ENCODE results near the gene TMEM184B. TPM values are rescaled to one million over a fixed set of nuclear protein-coding genes. Genes with fewer than 3 reads are reported as not detected.

TMEM184B gene
- polyA plus RNA-seq, 4 donors, result 7.3 to 47.4 (median 20.3) TPM

DNA sequence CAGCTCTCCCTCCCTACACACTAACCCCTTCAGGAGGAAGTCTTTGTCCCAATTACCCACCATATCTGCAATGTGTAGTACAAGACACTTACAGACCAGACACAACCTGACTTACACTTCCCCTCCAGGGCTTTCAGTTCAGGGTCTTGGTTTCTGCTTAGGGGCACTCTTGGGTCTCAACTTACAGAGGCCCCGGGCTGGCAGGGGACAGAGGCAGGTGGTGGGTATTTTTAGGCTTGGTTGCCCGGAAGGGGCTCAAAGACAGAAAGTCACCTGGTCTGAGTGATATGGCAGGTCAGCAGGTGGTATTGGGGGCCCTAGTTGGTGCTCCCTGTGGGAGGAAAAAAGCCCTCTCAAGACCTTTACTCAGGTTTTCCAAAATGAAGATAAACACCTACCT lies 3.4 kb upstream of the TMEM184B start:
- no peaks in the 10 kb centered on the region for H3K9me3 ChIP-seq (ENCODE audit: control insufficient read depth in 2 of 2, insufficient read depth in 1 of 2, low read depth in 1 of 2, low read length in 1 of 2)
- H3K36me3 ChIP-seq (ENCODE audit: control insufficient read depth in 3 of 3, insufficient read depth in 2 of 3, low read depth in 1 of 3, low read length in 3 of 3), result peaks cover 0 to 4% (median 0%) of the 10 kb centered on the region in 3 donors
- no peak for DNase-seq
- H3K4me1 ChIP-seq (ENCODE audit: control insufficient read depth in 3 of 3, insufficient read depth in 2 of 3, low read depth in 1 of 3, low read length in 2 of 3), result peaks cover 0 to 24% (median 3%) of the 10 kb centered on the region in 3 donors
- no peak overlapping the region for H3K4me3 ChIP-seq (ENCODE audit: low read depth in 1 of 3, low read length in 3 of 3)
- H3K27ac ChIP-seq (ENCODE audit: low read depth in 1 of 3, low read length in 2 of 3), result no peak overlapping the region
- FAIRE-seq, result no peak
- no peaks in the 10 kb centered on the region for H3K27me3 ChIP-seq (ENCODE audit: control insufficient read depth in 3 of 3, insufficient read depth in 3 of 3, low read length in 3 of 3)
- 71 to 79% (median 71%) methylated on average over 2 of the region's 2 CpGs for WGBS, 3 donors

DNA sequence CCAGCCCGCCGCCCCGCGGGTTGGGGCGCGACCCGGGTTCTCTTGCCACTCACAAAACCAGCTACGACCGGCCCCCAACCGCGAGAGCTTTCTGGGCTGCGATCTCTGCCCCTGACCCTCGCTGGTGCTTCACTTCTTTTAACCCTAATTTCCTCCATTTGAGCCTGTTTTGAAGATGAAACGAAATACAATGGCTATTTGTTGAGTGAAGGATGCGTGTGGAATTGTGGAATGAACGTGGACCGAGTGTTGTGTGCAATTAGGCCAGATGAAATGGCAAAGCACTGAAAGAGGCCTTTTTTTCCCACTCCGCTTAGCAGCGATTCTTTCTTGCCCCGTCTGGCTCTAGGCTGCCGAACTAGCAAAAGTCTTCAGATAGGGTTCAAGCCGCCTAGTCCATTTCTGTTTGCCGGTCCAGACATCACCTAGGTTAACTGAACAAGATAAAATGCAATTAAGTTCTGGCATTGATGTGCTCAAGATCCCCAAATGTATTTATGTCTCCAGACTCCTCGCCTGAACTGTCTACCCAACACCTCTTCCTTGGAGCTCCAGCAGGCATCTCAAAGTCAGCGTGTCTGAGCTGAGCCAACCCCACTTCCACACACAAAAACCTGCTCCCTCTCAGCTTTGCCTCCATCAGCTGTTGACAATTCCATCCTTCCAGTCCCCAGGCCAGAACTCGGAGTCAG lies 471 bp upstream of the TMEM184B start:
- peak overlapping the region; percentile 20 to 91 (median 80) for H3K4me3 ChIP-seq (ENCODE audit: low read depth in 1 of 3, low read length in 3 of 3)
- H3K4me1 ChIP-seq (ENCODE audit: control insufficient read depth in 3 of 3, insufficient read depth in 2 of 3, low read depth in 1 of 3, low read length in 2 of 3), result peaks cover 0 to 33% (median 3%) of the 10 kb centered on the region in 3 donors
- peak overlapping the region; percentile 50 to 86 (median 77) for H3K27ac ChIP-seq (ENCODE audit: low read depth in 1 of 3, low read length in 2 of 3)
- FAIRE-seq, result no peak
- H3K9me3 ChIP-seq (ENCODE audit: control insufficient read depth in 2 of 2, insufficient read depth in 1 of 2, low read depth in 1 of 2, low read length in 1 of 2), result no peaks in the 10 kb centered on the region
- WGBS, 3 donors, result 14 to 16% (median 15%) methylated on average over 24 to 26 of the region's 26 CpGs
- DNase-seq, result peak in 1 of 2 donors; percentile 21
- H3K36me3 ChIP-seq (ENCODE audit: control insufficient read depth in 3 of 3, insufficient read depth in 2 of 3, low read depth in 1 of 3, low read length in 3 of 3), result peaks cover 0 to 32% (median 0%) of the 10 kb centered on the region in 3 donors
- no peaks in the 10 kb centered on the region for H3K27me3 ChIP-seq (ENCODE audit: control insufficient read depth in 3 of 3, insufficient read depth in 3 of 3, low read length in 3 of 3)

DNA sequence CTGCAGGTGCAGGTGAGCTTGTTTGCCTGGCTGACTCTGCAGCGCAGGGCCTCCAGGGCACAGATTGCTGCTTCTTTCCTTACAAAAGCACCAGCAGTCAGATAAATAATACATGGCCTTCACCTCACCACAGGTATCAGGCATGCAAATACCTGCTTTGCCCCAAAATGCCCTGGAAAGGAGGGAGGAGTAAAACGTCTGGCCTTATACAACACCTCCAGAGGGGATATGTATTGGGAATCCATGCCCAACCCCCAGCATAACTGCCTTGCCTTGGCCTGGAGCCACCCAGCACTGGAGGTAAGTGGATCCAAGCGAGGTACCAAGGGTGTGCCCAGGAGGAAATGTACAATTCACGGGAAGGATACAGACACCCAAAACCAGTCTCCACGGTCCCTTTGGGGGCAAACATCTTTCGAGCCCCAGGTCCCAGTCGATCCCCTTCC lies 860 bp downstream of the TMEM184B start:
- DNase-seq, result peak; percentile 63 to 65
- 3 to 8% (median 4%) methylated on average over 7 of the region's 7 CpGs for WGBS, 3 donors
- Histone ChIP-seq H3K9me3 (ENCODE audit: control insufficient read depth in 2 of 2, insufficient read depth in 1 of 2, low read depth in 1 of 2, low read length in 1 of 2) (no peaks in the 10 kb centered on the region), H3K4me3 (ENCODE audit: low read depth in 1 of 3, low read length in 3 of 3) (peak overlapping the region; percentile 90 to 91 (median 91)), H3K36me3 (ENCODE audit: control insufficient read depth in 3 of 3, insufficient read depth in 2 of 3, low read depth in 1 of 3, low read length in 3 of 3) (peaks cover 0 to 33% (median 0%) of the 10 kb centered on the region in 3 donors), H3K27ac (ENCODE audit: low read depth in 1 of 3, low read length in 2 of 3) (peak overlapping the region in 2 of 3 donors; percentile 60 to 86), H3K27me3 (ENCODE audit: control insufficient read depth in 3 of 3, insufficient read depth in 3 of 3, low read length in 3 of 3) (no peaks in the 10 kb centered on the region), H3K4me1 (ENCODE audit: control insufficient read depth in 3 of 3, insufficient read depth in 2 of 3, low read depth in 1 of 3, low read length in 2 of 3) (peaks cover 0 to 33% (median 3%) of the 10 kb centered on the region in 3 donors)
- no peak for FAIRE-seq

DNA sequence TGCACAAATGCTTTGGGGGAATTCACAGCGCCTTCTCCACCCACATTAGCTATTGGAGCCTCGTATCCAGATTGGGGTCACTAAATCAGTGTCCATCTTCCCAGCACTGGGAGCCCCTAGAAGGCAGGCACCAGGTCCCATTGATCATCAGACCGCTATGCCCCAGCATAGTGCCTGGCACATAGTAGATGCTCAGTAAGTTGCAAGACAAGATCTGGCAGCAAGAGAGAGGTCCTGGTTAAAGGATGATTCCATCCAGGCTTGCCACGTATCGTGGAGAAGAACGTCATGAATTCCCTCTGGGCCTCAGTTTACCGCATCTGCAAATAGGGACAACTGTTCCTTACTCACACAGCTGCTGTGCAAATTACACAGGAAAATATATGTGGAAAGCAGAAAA lies 1.7 kb downstream of the TMEM184B start:
- H3K4me3 ChIP-seq (ENCODE audit: low read depth in 1 of 3, low read length in 3 of 3), result no peak overlapping the region

DNA sequence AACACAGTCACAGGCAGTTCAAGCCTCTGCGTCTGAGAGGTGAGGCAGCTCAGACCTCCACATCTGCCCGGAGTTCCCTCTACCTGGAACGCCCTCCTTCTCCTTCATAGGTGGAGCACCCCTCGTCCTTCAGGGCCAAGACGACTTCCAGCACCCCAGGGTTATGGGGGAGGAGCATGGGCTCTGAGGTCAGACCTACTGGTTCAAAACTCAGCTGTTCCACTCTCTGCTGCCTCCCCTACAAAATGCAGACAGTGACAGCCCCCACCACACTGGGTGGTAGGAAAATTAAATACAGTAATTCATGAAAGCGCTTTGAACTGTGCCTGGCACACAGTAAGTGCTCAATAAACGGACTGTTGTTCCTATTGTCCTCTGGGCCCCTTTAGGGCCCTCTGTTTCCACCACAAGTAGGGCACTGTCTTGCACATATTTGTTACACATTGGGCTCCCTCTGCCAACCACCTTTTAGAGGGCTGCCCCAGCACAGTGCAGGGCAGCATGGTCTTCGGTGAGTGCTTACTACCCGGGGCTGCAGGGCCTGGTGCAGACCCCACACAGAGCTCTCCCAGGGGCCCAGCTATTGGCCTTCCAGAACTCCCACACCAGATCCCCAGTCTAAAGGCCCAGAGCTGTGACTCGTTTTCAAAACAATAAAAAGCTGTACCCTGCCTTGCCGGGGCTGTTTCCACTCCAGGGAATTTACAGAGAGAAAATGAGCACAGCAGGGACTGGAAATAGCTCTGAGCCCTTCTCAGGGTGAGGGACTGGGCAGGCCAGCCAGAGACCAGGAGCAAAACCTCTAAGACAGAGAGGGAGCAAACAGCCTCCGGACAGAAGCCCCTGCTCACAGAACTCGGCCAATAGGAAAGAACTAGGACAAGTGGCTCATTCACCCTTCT lies 2.5 kb downstream of the TMEM184B start:
- no peak for FAIRE-seq
- no peak overlapping the region for H3K4me3 ChIP-seq (ENCODE audit: low read depth in 1 of 3, low read length in 3 of 3)
- no peak for DNase-seq
- WGBS, 3 donors, result 67 to 72% (median 69%) methylated on average over 13 of the region's 13 CpGs
- peak overlapping the region in 1 of 3 donors; percentile 27 for H3K27ac ChIP-seq (ENCODE audit: low read depth in 1 of 3, low read length in 2 of 3)
- H3K27me3 ChIP-seq (ENCODE audit: control insufficient read depth in 3 of 3, insufficient read depth in 3 of 3, low read length in 3 of 3), result no peaks in the 10 kb centered on the region
- H3K9me3 ChIP-seq (ENCODE audit: control insufficient read depth in 2 of 2, insufficient read depth in 1 of 2, low read depth in 1 of 2, low read length in 1 of 2), result no peaks in the 10 kb centered on the region
- peaks cover 2 to 36% (median 3%) of the 10 kb centered on the region in 3 donors for H3K4me1 ChIP-seq (ENCODE audit: control insufficient read depth in 3 of 3, insufficient read depth in 2 of 3, low read depth in 1 of 3, low read length in 2 of 3)
- H3K36me3 ChIP-seq (ENCODE audit: control insufficient read depth in 3 of 3, insufficient read depth in 2 of 3, low read depth in 1 of 3, low read length in 3 of 3), result peaks cover 0 to 42% (median 0%) of the 10 kb centered on the region in 3 donors

More for the DNA sequence above, 1.7 kb downstream of the TMEM184B start:
- Histone ChIP-seq H3K27me3 (ENCODE audit: control insufficient read depth in 3 of 3, insufficient read depth in 3 of 3, low read length in 3 of 3) (no peaks in the 10 kb centered on the region), H3K4me1 (ENCODE audit: control insufficient read depth in 3 of 3, insufficient read depth in 2 of 3, low read depth in 1 of 3, low read length in 2 of 3) (peaks cover 2 to 36% (median 3%) of the 10 kb centered on the region in 3 donors), H3K9me3 (ENCODE audit: control insufficient read depth in 2 of 2, insufficient read depth in 1 of 2, low read depth in 1 of 2, low read length in 1 of 2) (no peaks in the 10 kb centered on the region), H3K36me3 (ENCODE audit: control insufficient read depth in 3 of 3, insufficient read depth in 2 of 3, low read depth in 1 of 3, low read length in 3 of 3) (peaks cover 0 to 36% (median 0%) of the 10 kb centered on the region in 3 donors), H3K27ac (ENCODE audit: low read depth in 1 of 3, low read length in 2 of 3) (no peak overlapping the region)
- 87 to 94% (median 88%) methylated on average over 7 of the region's 7 CpGs for WGBS, 3 donors
- DNase-seq (no peak), FAIRE-seq (no peak)

DNA sequence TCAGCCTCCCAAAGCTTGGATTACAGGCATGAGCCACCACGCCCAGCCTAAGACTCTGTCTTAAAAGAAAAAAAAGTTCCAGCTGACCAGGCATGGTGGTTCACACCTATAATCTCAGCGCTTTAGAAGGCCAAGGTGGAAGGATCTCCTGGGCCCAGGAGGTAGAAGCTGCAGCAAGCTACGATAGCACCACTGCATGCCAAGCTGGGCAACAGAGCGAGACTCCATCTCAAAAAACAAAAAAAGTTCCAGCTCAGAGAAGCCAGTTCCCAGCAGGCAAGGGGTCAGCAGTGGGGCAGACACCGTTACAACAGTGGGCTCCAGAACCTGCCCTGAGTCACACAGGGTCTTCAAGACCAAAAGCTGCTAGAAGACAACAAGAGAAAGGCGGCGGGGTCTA lies 3.3 kb downstream of the TMEM184B start:
- 92 to 98% (median 97%) methylated on average over 7 of the region's 7 CpGs for WGBS, 3 donors
- FAIRE-seq, result no peak
- H3K27ac ChIP-seq (ENCODE audit: low read depth in 1 of 3, low read length in 2 of 3), result peak overlapping the region in 1 of 3 donors; percentile 27
- no peaks in the 10 kb centered on the region for H3K27me3 ChIP-seq (ENCODE audit: control insufficient read depth in 3 of 3, insufficient read depth in 3 of 3, low read length in 3 of 3)
- H3K4me1 ChIP-seq (ENCODE audit: control insufficient read depth in 3 of 3, insufficient read depth in 2 of 3, low read depth in 1 of 3, low read length in 2 of 3), result peaks cover 2 to 36% (median 3%) of the 10 kb centered on the region in 3 donors
- peaks cover 0 to 50% (median 0%) of the 10 kb centered on the region in 3 donors for H3K36me3 ChIP-seq (ENCODE audit: control insufficient read depth in 3 of 3, insufficient read depth in 2 of 3, low read depth in 1 of 3, low read length in 3 of 3)
- no peak for DNase-seq
- H3K4me3 ChIP-seq (ENCODE audit: low read depth in 1 of 3, low read length in 3 of 3), result no peak overlapping the region
- no peaks in the 10 kb centered on the region for H3K9me3 ChIP-seq (ENCODE audit: control insufficient read depth in 2 of 2, insufficient read depth in 1 of 2, low read depth in 1 of 2, low read length in 1 of 2)

DNA sequence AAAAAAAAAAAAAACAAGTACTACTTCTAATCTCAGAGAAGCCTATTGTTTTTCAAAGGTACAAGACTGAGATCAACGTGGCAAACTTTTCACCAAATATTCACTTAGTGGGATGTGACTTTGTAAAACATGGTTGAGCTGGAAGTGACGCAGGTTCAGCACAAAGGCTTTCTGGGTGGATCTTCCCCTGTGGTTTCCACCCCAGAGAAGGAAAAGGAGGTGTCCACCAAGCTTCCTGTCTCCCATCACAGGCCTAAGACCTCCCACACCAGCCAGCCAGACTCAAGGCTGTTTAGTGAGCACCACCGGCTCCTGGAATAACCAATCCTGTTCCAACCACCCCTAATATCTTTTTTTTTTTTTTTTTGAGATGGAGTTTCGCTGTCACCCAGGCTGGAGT lies 5.7 kb downstream of the TMEM184B start:
- Histone ChIP-seq H3K27ac (ENCODE audit: low read depth in 1 of 3, low read length in 2 of 3) (peak overlapping the region in 1 of 3 donors; percentile 51), H3K4me3 (ENCODE audit: low read depth in 1 of 3, low read length in 3 of 3) (no peak overlapping the region), H3K36me3 (ENCODE audit: control insufficient read depth in 3 of 3, insufficient read depth in 2 of 3, low read depth in 1 of 3, low read length in 3 of 3) (peaks cover 0 to 70% (median 0%) of the 10 kb centered on the region in 3 donors), H3K9me3 (ENCODE audit: control insufficient read depth in 2 of 2, insufficient read depth in 1 of 2, low read depth in 1 of 2, low read length in 1 of 2) (no peaks in the 10 kb centered on the region), H3K4me1 (ENCODE audit: control insufficient read depth in 3 of 3, insufficient read depth in 2 of 3, low read depth in 1 of 3, low read length in 2 of 3) (peaks cover 2 to 33% (median 3%) of the 10 kb centered on the region in 3 donors), H3K27me3 (ENCODE audit: control insufficient read depth in 3 of 3, insufficient read depth in 3 of 3, low read length in 3 of 3) (no peaks in the 10 kb centered on the region)
- FAIRE-seq, result no peak
- DNase-seq, result peak in 1 of 2 donors; percentile 13
- 58 to 81% (median 75%) methylated on average over 4 of the region's 4 CpGs for WGBS, 3 donors

DNA sequence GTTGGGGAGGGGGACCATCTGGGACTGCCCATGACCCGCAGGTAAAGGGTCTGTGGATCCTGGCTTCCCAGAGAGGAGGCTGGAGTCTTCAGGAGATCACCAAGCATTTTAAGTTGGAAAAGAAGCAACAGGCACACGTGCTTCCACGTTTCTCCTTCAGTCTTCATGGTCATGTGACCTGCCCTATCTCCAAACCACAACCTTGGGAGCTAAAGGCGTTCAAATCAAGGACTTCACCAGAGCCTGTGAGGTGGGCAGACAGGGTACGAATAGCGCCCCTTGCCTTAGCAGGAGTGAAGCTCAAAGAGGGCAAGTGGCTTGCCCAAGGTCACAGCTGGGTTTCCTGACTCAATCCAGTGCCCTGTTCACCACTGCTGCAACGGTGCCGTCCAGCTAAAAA lies 6.7 kb downstream of the TMEM184B start:
- Histone ChIP-seq H3K9me3 (ENCODE audit: control insufficient read depth in 2 of 2, insufficient read depth in 1 of 2, low read depth in 1 of 2, low read length in 1 of 2) (no peaks in the 10 kb centered on the region), H3K36me3 (ENCODE audit: control insufficient read depth in 3 of 3, insufficient read depth in 2 of 3, low read depth in 1 of 3, low read length in 3 of 3) (peaks cover 0 to 66% (median 0%) of the 10 kb centered on the region in 3 donors), H3K4me3 (ENCODE audit: low read depth in 1 of 3, low read length in 3 of 3) (no peak overlapping the region), H3K4me1 (ENCODE audit: control insufficient read depth in 3 of 3, insufficient read depth in 2 of 3, low read depth in 1 of 3, low read length in 2 of 3) (peaks cover 0 to 34% (median 2%) of the 10 kb centered on the region in 3 donors), H3K27ac (ENCODE audit: low read depth in 1 of 3, low read length in 2 of 3) (peak overlapping the region in 2 of 3 donors; percentile 6 to 16), H3K27me3 (ENCODE audit: control insufficient read depth in 3 of 3, insufficient read depth in 3 of 3, low read length in 3 of 3) (no peaks in the 10 kb centered on the region)
- DNase-seq (peak in 1 of 2 donors; percentile 43), FAIRE-seq (no peak)
- 37 to 41% (median 39%) methylated on average over 8 of the region's 8 CpGs for WGBS, 3 donors
